Fibroblast of lung (primary cell): ENCODE data around the gene ZFPL1. TPM values are rescaled to one million over a fixed set of nuclear protein-coding genes. Genes with fewer than 3 reads are reported as not detected.

Experiments used
- DNase-seq, 2 donors: peaks; one replicate each; pipeline versions ENCODE4 v3.0.0 to v3.0.0-alpha.2; 2010; ENCODE audit warnings: low read depth in 2 of 2
- H2AFZ ChIP-seq: 2 replicates; pipeline ENCODE4 v1.5.1; 2012; ENCODE audit warnings: low read length, control low read depth, inconsistent platforms
- H3K27ac ChIP-seq: 2 replicates; pipeline ENCODE4 v1.5.1; 2011; ENCODE audit warnings: low read length, control low read depth; ENCODE audit not compliant: insufficient read depth
- H3K27me3 ChIP-seq: 2 replicates; pipeline ENCODE4 v1.5.1; 2011; ENCODE audit warnings: mild to moderate bottlenecking, low read length; ENCODE audit not compliant: control insufficient read depth, insufficient read depth
- H3K36me3 ChIP-seq: 2 replicates; pipeline ENCODE4 v1.5.1; 2011; ENCODE audit warnings: low read length; ENCODE audit not compliant: control insufficient read depth, insufficient read depth
- H3K4me1 ChIP-seq: 2 replicates; pipeline ENCODE4 v1.5.1; 2011; ENCODE audit warnings: low read length; ENCODE audit not compliant: control insufficient read depth, insufficient read depth; ENCODE audit errors: extremely low read depth
- H3K4me2 ChIP-seq: 2 replicates; pipeline ENCODE4 v1.5.1; 2011; ENCODE audit warnings: low read length, control low read depth; ENCODE audit not compliant: insufficient read depth; ENCODE audit errors: extremely low read depth
- H3K4me3 ChIP-seq, 4 experiments: fragments of 200-600 bp in 1 of 4; sonication (generic) in 1 of 4; replicated peaks in 1 of 4; 2 replicates each; pipeline ENCODE4 v1.5.1; 2011 to 2016; ENCODE audit warnings: low read length in 4 of 4, low read depth in 3 of 4, mild to moderate bottlenecking in 3 of 4, control low read depth in 2 of 4, inconsistent platforms in 1 of 4, mixed read lengths in 1 of 4; ENCODE audit not compliant: insufficient read depth in 1 of 4; ENCODE audit errors: control extremely low read depth in 1 of 4
- H3K79me2 ChIP-seq: 2 replicates; pipeline ENCODE4 v1.5.1; 2012; ENCODE audit warnings: mild to moderate bottlenecking, low read length, inconsistent platforms; ENCODE audit not compliant: control insufficient read depth, insufficient read depth
- H3K9ac ChIP-seq: 2 replicates; pipeline ENCODE4 v1.5.1; 2011; ENCODE audit warnings: mild to moderate bottlenecking, low read length, control low read depth; ENCODE audit not compliant: insufficient read depth
- H3K9me3 ChIP-seq: 2 replicates; pipeline ENCODE4 v1.5.1; 2012; ENCODE audit warnings: low read depth, low read length; ENCODE audit not compliant: control insufficient read depth, insufficient read depth
- H4K20me1 ChIP-seq: 2 replicates; pipeline ENCODE4 v1.5.1; 2011; ENCODE audit warnings: low read length; ENCODE audit not compliant: control insufficient read depth, insufficient read depth; ENCODE audit errors: extremely low read depth
- EZH2 ChIP-seq: IDR thresholded peaks from 2 replicates; pipeline ENCODE4 v1.5.1; 2012; ENCODE audit warnings: low read length, control low read depth, mild to moderate bottlenecking; ENCODE audit errors: missing control alignments
- polyA plus RNA-seq, 2 donors: library from polyadenylated mRNA; depleted of rRNA in 1 of 2; stranded (reverse) in 1 of 2; unstranded in 1 of 2; fragments of >200 nt; gene quantifications; 2 replicates each; pipeline ENCODE4 v1.2.1, GENCODE V29; 2011 to 2012; ENCODE audit warnings: missing spikeins in 1 of 2
- total RNA-seq: library from RNA; depleted of rRNA; stranded (reverse); fragments of >200 nt; gene quantifications from 2 replicates; pipeline ENCODE4 v1.2.1, GENCODE V29; 2014
- TF ChIP-seq, protein P1 (sequence below), 2 donors: IDR thresholded peaks in 1 of 2; conservative IDR thresholded peaks in 1 of 2; 1 replicate in 1 of 2; 2 replicates in 1 of 2; pipeline ENCODE4 v1.5.1; 2011 to 2012; ENCODE audit warnings: low read length in 2 of 2, control low read depth in 1 of 2, inconsistent platforms in 1 of 2, low read depth in 1 of 2, mild to moderate bottlenecking in 1 of 2

Gene ZFPL1
- total and polyA plus RNA-seq, 2 donors (not counting 1 experiment from before 2014, with no cell fraction given), result 30.8 to 36.0 TPM

DNA sequence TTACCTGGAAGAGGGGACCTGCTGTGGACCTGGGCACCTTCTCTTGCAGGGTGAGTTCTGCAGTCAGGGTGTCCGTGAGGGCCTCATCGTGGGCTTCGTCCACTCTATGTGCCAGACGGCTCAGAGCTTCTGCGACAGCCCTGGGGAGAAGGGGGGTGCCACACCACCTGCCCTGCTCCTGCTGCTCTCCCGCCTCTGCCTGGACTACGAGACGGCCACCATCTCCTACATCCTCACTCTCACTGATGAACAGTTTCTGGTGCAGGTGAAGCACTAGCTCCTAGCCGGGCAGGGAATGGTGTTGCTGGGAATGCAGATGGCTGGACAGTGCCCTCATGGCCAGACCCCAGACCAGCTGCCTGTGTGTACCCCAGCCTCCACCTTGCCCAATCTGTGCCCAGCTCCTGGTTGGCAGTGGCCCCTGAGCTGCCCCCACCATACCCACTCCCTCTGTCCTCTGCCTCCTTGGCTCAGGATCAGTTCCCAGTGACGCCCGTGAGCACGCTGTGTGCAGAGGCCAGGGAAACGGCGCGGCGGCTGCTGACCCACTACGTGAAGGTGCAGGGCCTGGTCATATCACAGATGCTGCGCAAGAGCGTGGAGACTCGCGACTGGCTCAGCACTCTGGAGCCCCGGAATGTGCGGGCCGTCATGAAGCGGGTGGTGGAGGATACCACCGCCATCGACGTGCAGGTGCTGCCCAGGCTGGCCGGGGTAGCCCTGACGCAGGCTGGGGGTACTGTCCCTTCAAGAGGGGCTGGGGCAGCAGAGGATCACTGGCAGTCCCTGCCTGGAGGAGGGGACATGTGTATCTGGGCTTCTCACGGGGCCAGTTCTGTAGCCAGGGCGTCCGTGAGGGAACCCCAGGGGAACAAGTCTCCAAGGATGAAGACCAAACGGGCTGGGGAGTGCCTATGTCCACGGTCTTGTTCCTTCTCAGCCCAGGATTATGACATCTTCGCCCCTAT lies 25.5 kb downstream of the ZFPL1 start:
- no peak for DNase-seq
- TF ChIP-seq EZH2, result no peak
- TF ChIP-seq, protein P1, sequence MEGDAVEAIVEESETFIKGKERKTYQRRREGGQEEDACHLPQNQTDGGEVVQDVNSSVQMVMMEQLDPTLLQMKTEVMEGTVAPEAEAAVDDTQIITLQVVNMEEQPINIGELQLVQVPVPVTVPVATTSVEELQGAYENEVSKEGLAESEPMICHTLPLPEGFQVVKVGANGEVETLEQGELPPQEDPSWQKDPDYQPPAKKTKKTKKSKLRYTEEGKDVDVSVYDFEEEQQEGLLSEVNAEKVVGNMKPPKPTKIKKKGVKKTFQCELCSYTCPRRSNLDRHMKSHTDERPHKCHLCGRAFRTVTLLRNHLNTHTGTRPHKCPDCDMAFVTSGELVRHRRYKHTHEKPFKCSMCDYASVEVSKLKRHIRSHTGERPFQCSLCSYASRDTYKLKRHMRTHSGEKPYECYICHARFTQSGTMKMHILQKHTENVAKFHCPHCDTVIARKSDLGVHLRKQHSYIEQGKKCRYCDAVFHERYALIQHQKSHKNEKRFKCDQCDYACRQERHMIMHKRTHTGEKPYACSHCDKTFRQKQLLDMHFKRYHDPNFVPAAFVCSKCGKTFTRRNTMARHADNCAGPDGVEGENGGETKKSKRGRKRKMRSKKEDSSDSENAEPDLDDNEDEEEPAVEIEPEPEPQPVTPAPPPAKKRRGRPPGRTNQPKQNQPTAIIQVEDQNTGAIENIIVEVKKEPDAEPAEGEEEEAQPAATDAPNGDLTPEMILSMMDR (conservative IDR thresholded peaks at IDR 0.05 in 1 of 2, IDR thresholded peaks at IDR 0.05 in 1 of 2; ENCODE audit: low read depth in 1 of 2, low read length in 2 of 2), result no peak
- H3K4me2 ChIP-seq, result no peak overlapping the region

DNA sequence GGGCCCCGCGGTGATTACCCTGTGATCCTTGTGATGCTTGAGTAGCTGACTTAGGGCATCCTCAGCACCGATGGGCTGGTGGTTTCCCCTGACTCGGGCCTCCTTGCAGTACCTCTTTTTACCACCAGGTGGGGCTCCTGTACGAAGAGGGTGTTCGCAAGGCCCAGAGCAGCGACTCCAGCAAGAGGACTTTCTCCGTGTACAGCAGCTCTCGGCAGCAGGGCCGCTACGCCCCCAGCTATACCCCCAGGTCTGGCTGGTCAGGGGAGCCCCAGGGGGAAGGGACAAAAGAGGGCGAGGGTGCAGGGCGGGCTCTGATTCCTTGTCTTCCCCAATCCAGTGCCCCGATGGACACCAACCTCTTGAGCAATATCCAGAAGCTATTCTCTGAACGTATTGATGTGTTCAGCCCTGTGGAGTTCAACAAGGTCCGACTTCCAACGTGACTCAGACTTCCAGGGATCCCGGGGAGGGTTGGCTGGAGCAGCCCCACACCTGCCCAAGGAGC lies 26.4 kb downstream of the ZFPL1 start:
- Histone ChIP-seq H3K4me2 (no peak overlapping the region), H2AFZ (no peak overlapping the region)

More for the DNA sequence above, 25.5 kb downstream of the ZFPL1 start:
- no peak overlapping the region for H3K27ac ChIP-seq
- H3K4me3 ChIP-seq, result no peak overlapping the region
- peaks cover 7% of the 10 kb centered on the region for H3K36me3 ChIP-seq
- H3K9me3 ChIP-seq, result no peaks in the 10 kb centered on the region
- H3K79me2 ChIP-seq, result no peaks in the 10 kb centered on the region
- peak overlapping the region; percentile 2 for H3K9ac ChIP-seq
- H3K27me3 ChIP-seq, result no peaks in the 10 kb centered on the region
- H2AFZ ChIP-seq, result no peak overlapping the region
- H4K20me1 ChIP-seq, result no peaks in the 10 kb centered on the region
- peaks cover 16% of the 10 kb centered on the region for H3K4me1 ChIP-seq

More for the DNA sequence above, 26.4 kb downstream of the ZFPL1 start:
- H4K20me1 ChIP-seq, result no peaks in the 10 kb centered on the region
- H3K4me1 ChIP-seq, result peaks cover 16% of the 10 kb centered on the region
- DNase-seq, result peak; percentile 59 to 80
- H3K27ac ChIP-seq, result no peak overlapping the region
- TF ChIP-seq, protein P1 (conservative IDR thresholded peaks at IDR 0.05 in 1 of 2, IDR thresholded peaks at IDR 0.05 in 1 of 2; ENCODE audit: low read depth in 1 of 2, low read length in 2 of 2), result peak; percentile 96 to 98
- no peak for TF ChIP-seq EZH2
- H3K4me3 ChIP-seq, result peak overlapping the region in 1 of 4 experiments; percentile 22
- H3K9me3 ChIP-seq, result no peaks in the 10 kb centered on the region
- no peaks in the 10 kb centered on the region for H3K79me2 ChIP-seq
- H3K36me3 ChIP-seq, result peaks cover 7% of the 10 kb centered on the region
- H3K27me3 ChIP-seq, result no peaks in the 10 kb centered on the region
- no peak overlapping the region for H3K9ac ChIP-seq
